ENCODE results near the gene LRRC8E. TPM values are rescaled to one million over a fixed set of nuclear protein-coding genes. Genes with fewer than 3 reads are reported as not detected.

Gene LRRC8E
- total and polyA plus RNA-seq, 2 of the 8 experiments (the other 6 are each of a cell fraction or from before 2014, with no cell fraction given): 2.7 to 2.9 TPM

- TF ChIP-seq NRF1 (IDR thresholded peaks at IDR 0.05; ENCODE audit: low read depth, low read length): no peak
- TF ChIP-seq SP1 (IDR thresholded peaks at IDR 0.05; ENCODE audit: low read depth, low read length): no peak
- TF ChIP-seq SP4 (IDR thresholded peaks at IDR 0.05; ENCODE audit: low read length): no peak
- TF ChIP-seq, protein P1, sequence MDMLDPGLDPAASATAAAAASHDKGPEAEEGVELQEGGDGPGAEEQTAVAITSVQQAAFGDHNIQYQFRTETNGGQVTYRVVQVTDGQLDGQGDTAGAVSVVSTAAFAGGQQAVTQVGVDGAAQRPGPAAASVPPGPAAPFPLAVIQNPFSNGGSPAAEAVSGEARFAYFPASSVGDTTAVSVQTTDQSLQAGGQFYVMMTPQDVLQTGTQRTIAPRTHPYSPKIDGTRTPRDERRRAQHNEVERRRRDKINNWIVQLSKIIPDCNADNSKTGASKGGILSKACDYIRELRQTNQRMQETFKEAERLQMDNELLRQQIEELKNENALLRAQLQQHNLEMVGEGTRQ (IDR thresholded peaks at IDR 0.05; ENCODE audit: low read length): no peak
- TF ChIP-seq KDM4A (IDR thresholded peaks at IDR 0.05; ENCODE audit: low read depth, low read length, severe bottlenecking): no peak
Measured at GRCh38 chr19:7883105-7883504, 5.2 kb upstream of the LRRC8E start (continued).

Data from H1 (cell line).